Activated CD4-positive, alpha-beta T cell treated with anti-CD3 and anti-CD28 coated beads for 36 hours (primary cell): ENCODE results near the gene SPHK1. TPM values are rescaled to one million over a fixed set of nuclear protein-coding genes. Genes with fewer than 3 reads are reported as not detected.

Source experiments
- ATAC-seq: fragments of 200-7000 bp; cut with Tn5 transposase; one replicate; pipeline ENCODE4 v1.10.0; 2021; ENCODE audit warnings: mild to moderate bottlenecking, moderate library complexity
- CTCF ChIA-PET: fragments of 350-600 bp; sonication (Branson Sonifier 250); formaldehyde crosslinking; loops from one replicate; lab custom pipeline; 2021; ENCODE audit warnings: antibody characterized with exemption; lab: Charles Lee
- POLR2A ChIA-PET: fragments of 350-600 bp; sonication (Branson Sonifier 250); formaldehyde crosslinking; loops from one replicate; lab custom pipeline; 2021; ENCODE audit warnings: antibody characterized with exemption, inconsistent platforms; lab: Charles Lee
- DNase-seq: peaks from one replicate; pipeline ENCODE4 v3.0.0-alpha.2; 2020
- H3K27ac Mint-ChIP-seq: one replicate; pipeline ENCODE4 v1.8.0; 2021; ENCODE audit warnings: mixed read lengths
- H3K27me3 Mint-ChIP-seq: one replicate; pipeline ENCODE4 v1.8.0; 2021; ENCODE audit warnings: mixed read lengths
- H3K36me3 Mint-ChIP-seq: one replicate; pipeline ENCODE4 v1.8.0; 2021; ENCODE audit warnings: low read depth, mixed read lengths
- H3K4me1 Mint-ChIP-seq: one replicate; pipeline ENCODE4 v1.8.0; 2021; ENCODE audit warnings: mixed read lengths
- H3K4me3 Mint-ChIP-seq: one replicate; pipeline ENCODE4 v1.8.0; 2021; ENCODE audit warnings: mild to moderate bottlenecking, moderate library complexity, mixed read lengths
- H3K9me3 Mint-ChIP-seq: one replicate; pipeline ENCODE4 v1.8.0; 2021; ENCODE audit warnings: low read depth, mixed read lengths
- intact Hi-C, 2 experiments: fragments of 100-400 bp; cut with DNase I in 1 of 2; cut with micrococcal nuclease in 1 of 2; formaldehyde crosslinking; loops; one replicate each; pipeline versions ENCODE4 v1.14.2 to v1.15.1; 2022 to 2024; cut with DNase I, micrococcal nuclease
- total RNA-seq, 2 experiments: library from RNA; stranded (reverse); gene quantifications; one replicate each; pipeline ENCODE4 v1.2.3, GENCODE V29; 2021

Gene SPHK1
- total RNA-seq, 2 experiments from 2014 or later: 7.4 to 11.7 TPM

GRCh38 chr17:76378548-76379274 is 5.7 kb upstream of the SPHK1 start:
- Mint-ChIP-seq H3K27me3 (no peaks in the 10 kb centered on the region), H3K4me1 (peaks cover 3% of the 10 kb centered on the region), H3K36me3 (no peaks in the 10 kb centered on the region), H3K9me3 (no peaks in the 10 kb centered on the region), H3K27ac (no peak overlapping the region), H3K4me3 (no peak overlapping the region)
- POLR2A ChIA-PET: no interaction called here
- intact Hi-C loops: no loop called here
- CTCF ChIA-PET: interaction anchor here (0.5 to 1.0 kb wide), 2 partner anchors 26 to 375 kb away, joined by 3 read pairs; no protein-coding TSS in a partner anchor
- ATAC-seq (no peak), DNase-seq (no peak)

GRCh38 chr17:76379275-76379641 is 5.2 kb upstream of the SPHK1 start:
- ChIA-PET CTCF (interaction anchor here (1.0 to 2.3 kb wide), 2 partner anchors 19 to 26 kb away, joined by 3 to 12 read pairs; no protein-coding TSS in a partner anchor), POLR2A (no interaction called here)
- Mint-ChIP-seq H3K27ac (no peak overlapping the region), H3K4me1 (peaks cover 4% of the 10 kb centered on the region), H3K9me3 (no peaks in the 10 kb centered on the region), H3K36me3 (no peaks in the 10 kb centered on the region), H3K4me3 (no peak overlapping the region), H3K27me3 (no peaks in the 10 kb centered on the region)
- no peak for DNase-seq
- intact Hi-C loops: no loop called here
- ATAC-seq: no peak

- ChIA-PET CTCF (interaction anchor here (0.7 to 2.3 kb wide), 5 partner anchors 18 to 437 kb away, joined by 3 to 12 read pairs (median 4); no protein-coding TSS in a partner anchor), POLR2A (no interaction called here)
- DNase-seq (no peak), ATAC-seq (no peak)
- Mint-ChIP-seq H3K27ac (no peak overlapping the region), H3K4me1 (peaks cover 4% of the 10 kb centered on the region), H3K4me3 (no peak overlapping the region), H3K27me3 (no peaks in the 10 kb centered on the region), H3K36me3 (no peaks in the 10 kb centered on the region), H3K9me3 (no peaks in the 10 kb centered on the region)
- intact Hi-C loops: loop anchor here (5.0 to 10.0 kb wide), 3 partner anchors 332 to 595 kb away; partner anchors contain the start of genes MXRA7 (in 1 of the 2), UNK (in 1 of the 2) and WBP2 (in 1 of the 2)
Measured at GRCh38 chr17:76379646-76380376, 4.6 kb upstream of the SPHK1 start.

- peak overlapping the region; percentile 85 for H3K4me3 Mint-ChIP-seq
- H3K9me3 Mint-ChIP-seq: no peaks in the 10 kb centered on the region
- no peak overlapping the region for H3K27ac Mint-ChIP-seq
- no peaks in the 10 kb centered on the region for H3K27me3 Mint-ChIP-seq
- intact Hi-C loops: loop anchor here (5.0 to 10.0 kb wide), 3 partner anchors 331 to 597 kb away; partner anchors contain the start of genes MXRA7 (in 1 of the 2), UNK (in 1 of the 2) and WBP2 (in 1 of the 2)
- ATAC-seq: no peak
- no peaks in the 10 kb centered on the region for H3K36me3 Mint-ChIP-seq
- DNase-seq: no peak
- ChIA-PET CTCF (interaction anchor here (1.0 to 5.4 kb wide), 4 partner anchors 16 to 214 kb away, joined by 3 to 43 read pairs (median 4); partner anchors contain the start of gene PRPSAP1), POLR2A (interaction anchor here (0.6 kb wide), 1 partner anchor 1577 kb away, joined by 6 read pairs; the partner anchor contains the start of gene TNRC6C)
- H3K4me1 Mint-ChIP-seq: peaks cover 12% of the 10 kb centered on the region
Measured at GRCh38 chr17:76381633-76382350, 2.6 kb upstream of the SPHK1 start.

- peak; percentile 67 for DNase-seq
- intact Hi-C loops: loop anchor here (5.0 to 10.0 kb wide), 3 partner anchors 330 to 598 kb away; partner anchors contain the start of genes MXRA7 (in 1 of the 2), UNK (in 1 of the 2) and WBP2 (in 1 of the 2)
Measured at GRCh38 chr17:76382351-76382802, 2.0 kb upstream of the SPHK1 start.

GRCh38 chr17:76382803-76383545 is 1.4 kb upstream of the SPHK1 start:
- intact Hi-C loops: loop anchor here (1.0 to 10.0 kb wide), 5 partner anchors 30 to 598 kb away; partner anchors contain the start of genes MXRA7 (in 1 of the 2), PRPSAP1 (in 1 of the 2), UNK (in 1 of the 2) and WBP2 (in 1 of the 2)
- H3K27ac Mint-ChIP-seq: peak overlapping the region; percentile 69
- peak overlapping the region; percentile 85 for H3K4me3 Mint-ChIP-seq
- no peaks in the 10 kb centered on the region for H3K27me3 Mint-ChIP-seq
- peaks cover 12% of the 10 kb centered on the region for H3K4me1 Mint-ChIP-seq
- no peaks in the 10 kb centered on the region for H3K9me3 Mint-ChIP-seq
- ATAC-seq (peak; percentile 57), DNase-seq (peak; percentile 85)
- CTCF ChIA-PET: interaction anchor here (1.0 to 5.4 kb wide), 7 partner anchors 15 to 215 kb away, joined by 3 to 43 read pairs (median 4); partner anchors contain the start of genes PRPSAP1 and UBE2O
- H3K36me3 Mint-ChIP-seq: no peaks in the 10 kb centered on the region
- POLR2A ChIA-PET: interaction anchor here (0.6 kb wide), 1 partner anchor 1576 kb away, joined by 6 read pairs; the partner anchor contains the start of gene TNRC6C

More at GRCh38 chr17:76382351-76382802, 2.0 kb upstream of the SPHK1 start:
- no peaks in the 10 kb centered on the region for H3K36me3 Mint-ChIP-seq
- ChIA-PET CTCF (interaction anchor here (1.0 to 5.4 kb wide), 4 partner anchors 15 to 214 kb away, joined by 3 to 43 read pairs (median 4); partner anchors contain the start of gene PRPSAP1), POLR2A (interaction anchor here (0.6 kb wide), 1 partner anchor 1576 kb away, joined by 6 read pairs; the partner anchor contains the start of gene TNRC6C)
- H3K27me3 Mint-ChIP-seq: no peaks in the 10 kb centered on the region
- H3K4me1 Mint-ChIP-seq: peaks cover 12% of the 10 kb centered on the region
- no peak for ATAC-seq
- H3K9me3 Mint-ChIP-seq: no peaks in the 10 kb centered on the region
- H3K4me3 Mint-ChIP-seq: peak overlapping the region; percentile 85
- peak overlapping the region; percentile 69 for H3K27ac Mint-ChIP-seq

- intact Hi-C loops: loop anchor here (1.0 to 10.0 kb wide), 11 partner anchors 29 to 599 kb away; partner anchors contain the start of genes MRPL38 (in 1 of the 2), MXRA7 (in 1 of the 2), PRPSAP1 (in 1 of the 2) and RHBDF2 (in 1 of the 2)
- H3K4me3 Mint-ChIP-seq: peak overlapping the region; percentile 85
- no peaks in the 10 kb centered on the region for H3K36me3 Mint-ChIP-seq
- CTCF ChIA-PET: interaction anchor here (0.6 to 5.4 kb wide), 8 partner anchors 14 to 370 kb away, joined by 3 to 43 read pairs (median 4); partner anchors contain the start of genes PRPSAP1 and UBE2O
- peak; percentile 34 for ATAC-seq
- H3K27me3 Mint-ChIP-seq: no peaks in the 10 kb centered on the region
- H3K9me3 Mint-ChIP-seq: no peaks in the 10 kb centered on the region
- H3K4me1 Mint-ChIP-seq: peaks cover 12% of the 10 kb centered on the region
- POLR2A ChIA-PET: no interaction called here
- DNase-seq: peak; percentile 72
- H3K27ac Mint-ChIP-seq: peak overlapping the region; percentile 81
Measured at GRCh38 chr17:76383546-76384221, 725 bp upstream of the SPHK1 start.

GRCh38 chr17:76384987-76385891 is 830 bp downstream of the SPHK1 start:
- Mint-ChIP-seq H3K4me3 (peak overlapping the region; percentile 55), H3K4me1 (peaks cover 12% of the 10 kb centered on the region), H3K36me3 (no peaks in the 10 kb centered on the region), H3K27me3 (no peaks in the 10 kb centered on the region), H3K27ac (no peak overlapping the region), H3K9me3 (no peaks in the 10 kb centered on the region)
- ChIA-PET CTCF (interaction anchor here (0.8 to 5.4 kb wide), 20 partner anchors 8 to 525 kb away, joined by 3 to 43 read pairs (median 5); partner anchors contain the start of genes PRPSAP1 and UBE2O), POLR2A (interaction anchor here (0.5 to 1.3 kb wide), 8 partner anchors 12 to 345 kb away, joined by 3 to 9 read pairs (median 4); no protein-coding TSS in a partner anchor)
- DNase-seq: peak; percentile 69
- intact Hi-C loops: loop anchor here (1.0 to 10.0 kb wide), 11 partner anchors 30 to 600 kb away; partner anchors contain the start of genes ACOX1 (in 1 of the 2), MRPL38 (in 1 of the 2), MXRA7 (in 1 of the 2) and RHBDF2 (in 1 of the 2)
- peak; percentile 6 for ATAC-seq
